DMS 273 (cell line): ENCODE data around the gene P3H4.
"Not testable (repeated sequence)": the region's sequence is repeated elsewhere in the genome, so short reads cannot be mapped to it uniquely, and the experiment has no call there.

ENCODE experiments used
- DNase-seq: peaks from one replicate; lab custom pipeline; 2025; ENCODE audit not compliant: unreplicated experiment; lab: John Stamatoyannopoulos, UW

The P3H4 gene

GRCh38 chr17:41794540-41794975, 17.2 kb downstream of the P3H4 start:
- DNase-seq = no peak

GRCh38 chr17:41793784-41794539, 17.8 kb downstream of the P3H4 start:
- no peak for DNase-seq

GRCh38 chr17:41792845-41793783, 18.6 kb downstream of the P3H4 start:
- peak; percentile 49 for DNase-seq

- no peak for DNase-seq
These were observed 24.7 kb downstream of the P3H4 start for GRCh38 chr17:41787021-41787418.

- DNase-seq = peak; percentile 99
These were observed 25.3 kb downstream of the P3H4 start, which contains the start of gene JUP for GRCh38 chr17:41786227-41787020. JUP (minus strand) TSS chr17:41786711; CDS start chr17:41771854, 14,857 bp downstream.

- no peak for DNase-seq
These were observed 25.9 kb downstream of the P3H4 start for GRCh38 chr17:41785859-41786226.

- no peak for DNase-seq
These were observed 26.5 kb downstream of the P3H4 start for GRCh38 chr17:41785091-41785858.

- DNase-seq = peak; percentile 28
These were observed 27.5 kb downstream of the P3H4 start for GRCh38 chr17:41784207-41784744.

- DNase-seq = no peak
These were observed 29.6 kb downstream of the P3H4 start for GRCh38 chr17:41782142-41782541.

- DNase-seq = no peak
These were observed 30.2 kb downstream of the P3H4 start for GRCh38 chr17:41781404-41782110.

- DNase-seq = no peak
These were observed 31.8 kb downstream of the P3H4 start for GRCh38 chr17:41779954-41780353.

- peak; percentile 97 for DNase-seq
These were observed 34.1 kb downstream of the P3H4 start for GRCh38 chr17:41777574-41778188.

GRCh38 chr17:41777157-41777573, 34.6 kb downstream of the P3H4 start:
- no peak for DNase-seq

GRCh38 chr17:41776262-41776900, 35.4 kb downstream of the P3H4 start:
- not testable (repeated sequence) for DNase-seq

- no peak for DNase-seq
These were observed 36.1 kb downstream of the P3H4 start for GRCh38 chr17:41775394-41776226.

- DNase-seq = no peak
These were observed 38.0 kb downstream of the P3H4 start for GRCh38 chr17:41773731-41774193.

- DNase-seq = peak; percentile 76
These were observed 38.6 kb downstream of the P3H4 start for GRCh38 chr17:41773190-41773588.
